GM19397 (cell line): ENCODE results near the gene DEFB110.

ENCODE experiments used
- ATAC-seq: cut with Tn5 transposase; IDR thresholded peaks from one replicate; pipeline ENCODE4 v1.9.1; 2021; ENCODE audit warnings: mild to moderate bottlenecking, moderate library complexity; ENCODE audit not compliant: unreplicated experiment

DEFB110 gene

DNA sequence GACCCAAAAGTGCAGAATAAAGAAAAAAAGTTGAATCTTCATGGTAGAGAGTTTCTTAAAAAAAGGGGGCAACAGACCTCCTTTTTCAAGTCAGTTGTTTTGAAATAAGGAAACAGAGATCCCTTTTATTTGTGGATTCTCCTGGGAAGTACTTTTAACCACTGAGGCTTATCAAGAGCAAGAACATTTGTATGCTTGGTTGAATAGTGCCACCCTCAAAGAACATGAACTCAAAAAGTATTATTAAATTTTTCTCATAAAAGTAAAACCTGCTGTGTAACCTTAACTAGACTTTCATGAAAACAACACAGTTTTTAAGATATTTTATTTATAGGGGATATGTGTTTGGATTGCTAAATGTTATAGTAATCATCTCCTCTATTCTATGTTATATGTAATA, at the start of gene DEFB110:
Gene DEFB110 (minus strand): TSS at position 101 of the 400 bp plus-strand sequence. CDS start 59 bp downstream, at position 42.
- ATAC-seq = no peak

DNA sequence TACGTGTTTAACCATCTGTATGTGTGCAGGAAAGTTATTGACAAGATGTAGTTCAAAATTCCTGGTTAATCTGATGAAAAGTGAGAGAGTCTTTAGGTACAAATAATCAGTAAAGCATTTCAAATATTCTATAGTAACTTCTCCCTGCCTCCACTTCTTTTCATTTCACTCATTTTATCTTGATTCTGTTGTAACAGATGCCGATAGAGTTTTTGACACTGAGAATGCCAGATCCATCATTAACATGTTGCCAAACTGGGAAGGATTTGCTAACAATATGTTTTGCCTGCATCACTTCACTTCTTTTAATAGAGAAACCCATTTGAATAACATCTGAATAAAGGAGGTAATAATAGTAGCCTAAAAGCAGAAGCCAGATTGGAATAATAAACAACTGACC, 48.3 kb upstream of the DEFB110 start:
- ATAC-seq = no peak

- no peak for ATAC-seq
These were observed 40.3 kb upstream of the DEFB110 start for GRCh38 chr6:50062051-50062450.

- no peak for ATAC-seq
These were observed 34.4 kb upstream of the DEFB110 start for GRCh38 chr6:50056242-50056641.

DNA sequence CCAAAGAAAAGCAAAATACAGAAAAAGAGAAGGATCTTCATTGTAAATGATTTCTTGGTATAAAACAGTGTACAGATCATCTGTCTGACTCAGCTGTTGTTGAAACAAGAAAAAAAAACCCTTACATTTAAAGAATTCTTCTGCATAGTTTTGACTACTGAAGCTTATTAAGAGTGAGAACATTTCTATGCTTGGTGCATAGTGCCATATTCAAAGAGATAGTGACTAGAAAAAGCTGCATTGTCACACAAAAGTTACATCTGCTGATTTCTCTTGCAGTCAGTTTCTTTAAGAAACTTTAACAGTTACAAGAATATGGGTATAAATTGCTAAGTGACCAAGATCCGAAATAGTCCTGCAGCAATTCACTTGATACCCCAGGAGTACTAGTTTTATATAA, 28.0 kb upstream of the DEFB110 start, which contains the start of gene DEFB112:
Gene DEFB112 (minus strand): TSS at position 101 of the 400 bp plus-strand sequence. CDS start 60 bp downstream, at position 41.
- ATAC-seq = no peak

GRCh38 chr6:50047026-50047425, 25.2 kb upstream of the DEFB110 start:
- ATAC-seq = no peak

DNA sequence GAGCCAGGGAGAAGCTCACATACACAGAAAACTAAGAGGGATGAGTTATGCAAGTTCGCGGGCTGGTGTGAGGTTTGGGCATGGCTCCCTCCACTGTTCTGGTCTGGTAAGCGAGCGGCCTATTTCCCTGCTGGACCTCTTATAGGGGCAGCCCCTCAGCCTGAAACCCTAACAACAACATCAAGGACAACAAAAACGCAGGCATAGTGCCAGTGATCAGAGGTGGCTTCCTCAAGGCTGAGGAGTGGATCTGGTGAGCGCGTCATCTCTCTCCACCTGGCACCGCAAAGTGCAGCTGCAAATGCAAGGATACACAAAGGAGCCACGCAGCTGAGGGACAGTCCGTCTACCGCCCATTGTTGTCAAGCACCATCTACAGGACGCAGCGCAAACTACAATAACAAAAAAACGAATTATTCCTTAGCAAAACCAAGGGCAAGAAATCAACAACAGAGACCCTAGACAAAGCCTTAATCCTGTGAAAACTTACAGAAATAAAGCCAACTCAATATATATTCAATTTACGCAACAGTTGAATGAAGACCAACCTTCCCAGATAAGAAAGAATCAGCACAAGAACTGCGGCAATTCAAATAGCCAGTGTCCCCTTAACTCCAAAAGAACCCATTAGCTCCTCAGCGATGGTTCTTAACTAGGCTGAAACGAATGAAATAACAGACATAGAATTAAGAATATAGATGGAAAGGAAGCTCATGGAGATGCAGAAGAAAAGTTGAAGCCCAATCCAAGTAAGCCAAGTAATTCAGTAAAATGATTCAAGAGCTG, 9.2 kb upstream of the DEFB110 start:
- ATAC-seq = no peak

GRCh38 chr6:50030350-50030749, 8.6 kb upstream of the DEFB110 start:
- no peak for ATAC-seq

DNA sequence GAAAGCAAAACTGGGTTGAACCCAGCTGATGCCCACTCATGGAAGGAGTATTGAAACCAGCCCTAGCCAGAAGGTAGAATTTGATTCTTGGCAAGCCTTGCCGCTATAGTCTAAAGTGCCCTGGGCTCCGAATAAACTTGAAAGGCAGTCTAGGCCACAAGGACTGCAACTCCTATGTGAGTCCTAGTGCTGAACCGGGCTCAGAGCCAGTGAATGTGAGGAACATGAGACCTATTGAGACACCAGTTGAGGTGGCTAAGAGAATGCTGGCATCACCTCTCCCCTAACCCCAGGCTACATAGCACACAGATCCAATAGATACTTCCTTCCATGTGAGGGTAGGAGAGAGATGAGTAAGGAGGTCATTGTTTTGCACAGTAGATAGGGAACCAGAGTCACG, 3.5 kb upstream of the DEFB110 start:
- no peak for ATAC-seq

DNA sequence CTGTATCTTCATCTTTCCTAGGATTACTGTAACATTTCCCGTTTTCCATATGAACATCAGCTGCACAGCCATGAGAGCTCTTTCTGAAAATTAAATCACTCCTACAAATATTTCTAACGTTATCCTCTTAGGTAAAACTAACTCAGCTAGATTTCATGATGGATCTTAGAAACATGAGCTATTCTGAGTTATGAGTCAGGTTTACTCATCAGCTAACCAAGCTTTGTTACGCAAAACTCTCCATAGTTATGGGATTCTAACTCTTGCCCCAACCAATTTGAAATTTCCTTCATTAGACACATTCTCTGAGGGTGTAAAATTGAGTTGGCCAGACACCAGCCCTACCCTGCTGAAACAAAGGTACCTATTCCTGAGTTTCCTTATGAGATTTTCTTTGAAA, 14.0 kb downstream of the DEFB110 start:
- ATAC-seq = no peak

- ATAC-seq = no peak
These were observed 18.7 kb downstream of the DEFB110 start for GRCh38 chr6:50003139-50003538.

GRCh38 chr6:49995278-49995677, 26.5 kb downstream of the DEFB110 start:
- no peak for ATAC-seq

- ATAC-seq = no peak
These were observed 32.9 kb downstream of the DEFB110 start for GRCh38 chr6:49988900-49989299.

- no peak for ATAC-seq
These were observed 34.0 kb downstream of the DEFB110 start for GRCh38 chr6:49987749-49988148.

GRCh38 chr6:49986551-49986950, 35.2 kb downstream of the DEFB110 start:
- no peak for ATAC-seq

- no peak for ATAC-seq
These were observed 39.7 kb downstream of the DEFB110 start for GRCh38 chr6:49982046-49982445.

DNA sequence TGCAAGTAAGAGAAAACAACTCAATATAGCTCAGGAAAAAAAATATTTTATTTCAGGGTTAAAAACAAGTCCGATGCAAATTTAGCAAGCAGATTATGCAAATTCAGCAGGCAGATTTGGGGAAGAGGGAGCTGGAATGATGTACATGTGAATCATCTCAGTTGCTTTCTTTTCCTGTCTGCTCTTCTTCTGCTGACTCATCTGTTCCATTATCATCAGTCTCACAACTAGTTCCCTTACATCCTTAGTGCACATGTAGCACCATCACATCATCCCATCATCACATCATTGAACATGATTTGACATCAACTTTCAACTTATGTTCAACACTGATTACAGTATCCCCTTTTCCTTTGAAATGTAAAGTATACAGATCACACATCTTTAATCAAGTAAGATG, 40.9 kb downstream of the DEFB110 start:
- ATAC-seq = no peak

GRCh38 chr6:49979584-49979983, 42.2 kb downstream of the DEFB110 start:
- ATAC-seq = peak; percentile 35

DNA sequence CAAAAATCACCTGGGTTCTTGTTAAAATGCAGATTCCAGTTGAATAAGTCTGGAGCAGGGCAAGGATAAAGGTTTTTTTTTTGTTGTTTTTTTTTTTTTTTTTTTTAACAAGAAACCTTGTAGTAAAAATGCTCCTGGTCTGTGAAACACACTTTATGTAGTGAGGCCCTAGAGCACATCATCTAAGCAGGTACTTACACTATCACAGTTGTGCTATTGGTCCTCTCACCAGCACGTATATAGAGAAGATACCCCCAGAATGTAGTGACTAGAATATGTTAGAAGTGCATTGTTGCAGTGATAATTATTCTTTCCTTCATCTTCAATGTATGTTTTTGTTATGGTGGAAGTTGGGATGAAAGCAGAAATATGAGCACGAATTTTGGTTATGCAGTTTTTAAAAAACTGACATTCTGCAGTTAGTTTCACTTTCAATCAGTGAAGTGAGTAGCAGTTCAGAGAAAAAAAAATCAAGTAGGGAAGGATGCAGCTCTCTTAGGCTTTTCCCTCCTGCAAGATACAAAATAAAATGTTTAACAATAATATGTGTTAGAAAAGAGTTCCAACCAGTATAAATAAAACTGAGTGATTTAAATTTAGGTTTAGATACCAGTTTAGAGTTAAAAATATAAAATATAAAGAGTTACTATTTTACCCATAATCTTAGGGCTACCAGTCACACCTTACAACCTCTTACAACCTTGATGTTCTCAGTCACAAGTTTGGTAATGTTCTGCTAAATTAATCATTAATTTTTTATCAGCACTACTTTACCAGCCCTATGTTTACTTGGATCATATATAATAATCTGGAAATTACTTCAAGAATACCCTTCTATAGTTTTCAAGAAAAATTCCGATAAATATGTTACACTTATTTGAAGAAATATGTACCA, 43.2 kb downstream of the DEFB110 start:
- ATAC-seq = peak; percentile 51

- no peak for ATAC-seq
These were observed 52.2 kb downstream of the DEFB110 start, which contains the start of gene DEFB113 for GRCh38 chr6:49969605-49970004. TSS of gene DEFB113 (minus strand) at chr6:49969625. CDS start at chr6:49969625, 0 bp downstream.
